ENCODE data around the gene PRKD1.
"Not testable (repeated sequence)": the region's sequence is repeated elsewhere in the genome, so short reads cannot be mapped to it uniquely, and the experiment has no call there.

Gene PRKD1

GRCh38 chr14:29734732-29735131 is 192.9 kb downstream of the PRKD1 start:
- no peak for DNase-seq

GRCh38 chr14:29726560-29727331 is 200.9 kb downstream of the PRKD1 start:
- DNase-seq: not testable (repeated sequence)

- no peak for DNase-seq
Measured at GRCh38 chr14:29724991-29725390, 202.7 kb downstream of the PRKD1 start.

- no peak for DNase-seq
Measured at GRCh38 chr14:29722831-29723230, 204.8 kb downstream of the PRKD1 start.

- no peak for DNase-seq
Measured at GRCh38 chr14:29721586-29721985, 206.1 kb downstream of the PRKD1 start.

- DNase-seq: no peak
Measured at GRCh38 chr14:29717901-29718300, 209.7 kb downstream of the PRKD1 start.

- DNase-seq: no peak
Measured at GRCh38 chr14:29716150-29716549, 211.5 kb downstream of the PRKD1 start.

- no peak for DNase-seq
Measured at GRCh38 chr14:29712601-29713000, 215.0 kb downstream of the PRKD1 start.

GRCh38 chr14:29710015-29710414 is 217.6 kb downstream of the PRKD1 start:
- no peak for DNase-seq

- no peak for DNase-seq
Measured at GRCh38 chr14:29709490-29709889, 218.2 kb downstream of the PRKD1 start.

- no peak for DNase-seq
Measured at GRCh38 chr14:29706700-29707099, 220.9 kb downstream of the PRKD1 start.

GRCh38 chr14:29705801-29706200 is 221.8 kb downstream of the PRKD1 start:
- no peak for DNase-seq

GRCh38 chr14:29689597-29689996 is 238.1 kb downstream of the PRKD1 start:
- DNase-seq: not testable (repeated sequence)

GRCh38 chr14:29687866-29688265 is 239.8 kb downstream of the PRKD1 start:
- DNase-seq: no peak

- no peak for DNase-seq
Measured at GRCh38 chr14:29687071-29687765, 240.4 kb downstream of the PRKD1 start.

GRCh38 chr14:29684926-29685325 is 242.7 kb downstream of the PRKD1 start:
- no peak for DNase-seq

- DNase-seq: no peak
Measured at GRCh38 chr14:29682789-29683188, 244.9 kb downstream of the PRKD1 start.

GRCh38 chr14:29681316-29681715 is 246.3 kb downstream of the PRKD1 start:
- no peak for DNase-seq

GRCh38 chr14:29674566-29675285 is 252.9 kb downstream of the PRKD1 start:
- DNase-seq: no peak

GRCh38 chr14:29672831-29673230 is 254.8 kb downstream of the PRKD1 start:
- DNase-seq: no peak

- no peak for DNase-seq
Measured at GRCh38 chr14:29671034-29671433, 256.6 kb downstream of the PRKD1 start.

- no peak for DNase-seq
Measured at GRCh38 chr14:29668201-29668600, 259.4 kb downstream of the PRKD1 start.

GRCh38 chr14:29664515-29664914 is 263.1 kb downstream of the PRKD1 start:
- DNase-seq: no peak

GRCh38 chr14:29663281-29663801 is 264.3 kb downstream of the PRKD1 start:
- no peak for DNase-seq

All from activated CD4-positive, CD25-positive, alpha-beta regulatory T cell (primary cell).